ENCODE results near the gene TGFBR1. TPM values are rescaled to one million over a fixed set of nuclear protein-coding genes. Genes with fewer than 3 reads are reported as not detected.

The TGFBR1 gene
- total RNA-seq, 2 donors from 2014 or later, result 74.8 to 75.6 TPM

- Mint-ChIP-seq H3K4me1 (peaks cover 33% of the 10 kb centered on the region), H3K9me3 (no peaks in the 10 kb centered on the region), H3K4me3 (peak overlapping the region; percentile 73)
Observed at GRCh38 chr9:99105152-99106043, 485 bp downstream of the TGFBR1 start.

DNA sequence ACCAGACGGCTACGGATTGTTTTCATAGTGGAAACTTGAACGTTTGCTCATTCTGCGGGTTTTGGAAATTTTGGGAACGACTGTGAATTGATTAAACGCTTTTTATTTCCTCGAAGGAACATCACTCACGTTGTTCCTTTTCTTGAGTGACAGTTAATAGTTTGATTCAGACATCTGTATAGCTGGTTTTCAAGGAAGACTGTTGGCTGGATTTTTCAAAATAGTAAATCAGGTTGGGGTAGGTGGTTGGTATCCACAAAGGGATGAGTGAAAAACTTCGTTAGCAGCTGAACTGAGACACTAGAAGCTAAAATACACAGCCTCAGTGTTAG lies 1.1 kb downstream of the TGFBR1 start:
- H3K4me1 ChIP-seq (ENCODE audit: control insufficient read depth, insufficient read depth, low read length), result peaks cover 12% of the 10 kb centered on the region
- peak overlapping the region; percentile 91 for H3K4me3 ChIP-seq (ENCODE audit: low read length)
- no peaks in the 10 kb centered on the region for H3K9me3 ChIP-seq (ENCODE audit: control insufficient read depth, low read length)
- peaks cover 19% of the 10 kb centered on the region for H3K36me3 ChIP-seq (ENCODE audit: control insufficient read depth, insufficient read depth, low read length)
- WGBS, 2 experiments (ENCODE audit: insufficient coverage in 1 of 2, insufficient read length in 1 of 2), result 3 to 5% methylated on average over 8 to 9 of the region's 9 CpGs
- no peak overlapping the region for H3K27ac ChIP-seq (ENCODE audit: low read depth, low read length)
- H3K4me3 Mint-ChIP-seq, result peak overlapping the region; percentile 73
- DNase-seq, result no peak
- no peaks in the 10 kb centered on the region for H3K36me3 Mint-ChIP-seq (ENCODE audit: low read depth)
- peak overlapping the region; percentile 60 for H3K9ac ChIP-seq (ENCODE audit: extremely low read depth, low read length, poor library complexity, severe bottlenecking)
- H3K4me1 Mint-ChIP-seq, result peaks cover 33% of the 10 kb centered on the region
- peaks cover 6% of the 10 kb centered on the region for H3K27me3 Mint-ChIP-seq (ENCODE audit: insufficient read depth)
- no peaks in the 10 kb centered on the region for H3K9me3 Mint-ChIP-seq
- peak overlapping the region; percentile 27 for H3K27ac Mint-ChIP-seq
- TF ChIP-seq, protein P1, sequence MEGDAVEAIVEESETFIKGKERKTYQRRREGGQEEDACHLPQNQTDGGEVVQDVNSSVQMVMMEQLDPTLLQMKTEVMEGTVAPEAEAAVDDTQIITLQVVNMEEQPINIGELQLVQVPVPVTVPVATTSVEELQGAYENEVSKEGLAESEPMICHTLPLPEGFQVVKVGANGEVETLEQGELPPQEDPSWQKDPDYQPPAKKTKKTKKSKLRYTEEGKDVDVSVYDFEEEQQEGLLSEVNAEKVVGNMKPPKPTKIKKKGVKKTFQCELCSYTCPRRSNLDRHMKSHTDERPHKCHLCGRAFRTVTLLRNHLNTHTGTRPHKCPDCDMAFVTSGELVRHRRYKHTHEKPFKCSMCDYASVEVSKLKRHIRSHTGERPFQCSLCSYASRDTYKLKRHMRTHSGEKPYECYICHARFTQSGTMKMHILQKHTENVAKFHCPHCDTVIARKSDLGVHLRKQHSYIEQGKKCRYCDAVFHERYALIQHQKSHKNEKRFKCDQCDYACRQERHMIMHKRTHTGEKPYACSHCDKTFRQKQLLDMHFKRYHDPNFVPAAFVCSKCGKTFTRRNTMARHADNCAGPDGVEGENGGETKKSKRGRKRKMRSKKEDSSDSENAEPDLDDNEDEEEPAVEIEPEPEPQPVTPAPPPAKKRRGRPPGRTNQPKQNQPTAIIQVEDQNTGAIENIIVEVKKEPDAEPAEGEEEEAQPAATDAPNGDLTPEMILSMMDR (conservative IDR thresholded peaks at IDR 0.05), result no peak
- no peaks in the 10 kb centered on the region for H3K27me3 ChIP-seq (ENCODE audit: control insufficient read depth, insufficient read depth, low read length, poor library complexity, severe bottlenecking)

More at GRCh38 chr9:99105152-99106043, 485 bp downstream of the TGFBR1 start:
- TF ChIP-seq, protein P1 (conservative IDR thresholded peaks at IDR 0.05), result peak; percentile 27
- Mint-ChIP-seq H3K36me3 (ENCODE audit: low read depth) (no peaks in the 10 kb centered on the region), H3K27me3 (ENCODE audit: insufficient read depth) (peaks cover 6% of the 10 kb centered on the region), H3K27ac (no peak overlapping the region)
- H3K9me3 ChIP-seq (ENCODE audit: control insufficient read depth, low read length), result no peaks in the 10 kb centered on the region
- 0 to 1% methylated on average over 15 to 118 of the region's 118 CpGs for WGBS, 2 experiments (ENCODE audit: insufficient coverage in 1 of 2, insufficient read length in 1 of 2)
- H3K4me1 ChIP-seq (ENCODE audit: control insufficient read depth, insufficient read depth, low read length), result peaks cover 12% of the 10 kb centered on the region
- peak overlapping the region; percentile 79 for H3K27ac ChIP-seq (ENCODE audit: low read depth, low read length)
- peak overlapping the region; percentile 60 for H3K9ac ChIP-seq (ENCODE audit: extremely low read depth, low read length, poor library complexity, severe bottlenecking)
- peak; percentile 85 for DNase-seq
- peak overlapping the region; percentile 91 for H3K4me3 ChIP-seq (ENCODE audit: low read length)
- H3K27me3 ChIP-seq (ENCODE audit: control insufficient read depth, insufficient read depth, low read length, poor library complexity, severe bottlenecking), result no peaks in the 10 kb centered on the region
- H3K36me3 ChIP-seq (ENCODE audit: control insufficient read depth, insufficient read depth, low read length), result peaks cover 19% of the 10 kb centered on the region

GRCh38 chr9:99107421-99107820 lies 2.5 kb downstream of the TGFBR1 start:
- WGBS, 2 experiments (ENCODE audit: insufficient coverage in 1 of 2, insufficient read length in 1 of 2), result 64 to 79% methylated on average over 3 of the region's 3 CpGs
- Mint-ChIP-seq H3K4me1 (peaks cover 39% of the 10 kb centered on the region), H3K27ac (no peak overlapping the region), H3K27me3 (ENCODE audit: insufficient read depth) (peaks cover 6% of the 10 kb centered on the region), H3K36me3 (ENCODE audit: low read depth) (peaks cover 4% of the 10 kb centered on the region), H3K9me3 (no peaks in the 10 kb centered on the region), H3K4me3 (peak overlapping the region; percentile 73)
- Histone ChIP-seq H3K9me3 (ENCODE audit: control insufficient read depth, low read length) (no peaks in the 10 kb centered on the region), H3K27ac (ENCODE audit: low read depth, low read length) (no peak overlapping the region), H3K4me1 (ENCODE audit: control insufficient read depth, insufficient read depth, low read length) (peaks cover 12% of the 10 kb centered on the region), H3K27me3 (ENCODE audit: control insufficient read depth, insufficient read depth, low read length, poor library complexity, severe bottlenecking) (no peaks in the 10 kb centered on the region), H3K36me3 (ENCODE audit: control insufficient read depth, insufficient read depth, low read length) (peaks cover 19% of the 10 kb centered on the region), H3K9ac (ENCODE audit: extremely low read depth, low read length, poor library complexity, severe bottlenecking) (no peak overlapping the region), H3K4me3 (ENCODE audit: low read length) (peak overlapping the region; percentile 91)
- no peak for DNase-seq
- TF ChIP-seq, protein P1 (conservative IDR thresholded peaks at IDR 0.05), result no peak

All from endodermal cell (in vitro differentiated cells).